Measurements from ENCODE around the gene RNF220. TPM values are rescaled to one million over a fixed set of nuclear protein-coding genes. Genes with fewer than 3 reads are reported as not detected.
A peak's percentile ranks its signal among the peaks of the same experiment; 100 is the strongest.

RNF220 gene
- total and polyA plus RNA-seq, 9 of the 15 experiments (the other 6 are each of a cell fraction or from before 2014, with no cell fraction given): 5.1 to 117 (median 66.9) TPM

DNA sequence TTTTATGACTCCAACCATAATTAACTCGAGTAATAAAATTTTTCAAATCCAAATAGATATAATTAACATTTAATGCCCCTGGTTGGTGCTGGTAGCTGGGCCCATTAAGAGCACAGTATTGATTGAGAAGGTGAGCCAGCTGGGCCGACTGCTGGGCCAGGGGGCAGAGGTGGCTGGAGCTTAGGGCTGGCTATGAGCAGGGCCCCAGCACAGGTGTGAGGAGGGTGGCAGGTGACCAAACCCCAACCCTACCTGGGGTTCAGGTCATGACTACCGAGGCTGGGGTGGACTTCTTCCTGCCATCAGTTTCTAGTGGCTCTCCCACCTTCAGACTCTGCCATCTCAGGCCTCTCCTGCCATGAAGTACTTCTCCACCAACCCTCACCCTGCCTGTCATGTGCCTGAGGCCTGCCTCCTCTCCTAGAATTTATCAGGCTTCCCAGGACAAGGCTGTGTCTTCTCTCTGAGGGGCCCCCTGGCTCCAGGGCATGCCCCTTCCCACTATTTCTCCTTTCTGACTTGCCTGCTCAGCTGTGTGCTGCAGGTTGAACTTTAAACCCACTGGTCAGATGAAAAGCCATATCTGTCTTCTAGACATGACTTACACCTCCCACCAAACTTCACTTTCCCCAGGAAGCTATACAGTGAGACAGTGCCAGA is 183.6 kb downstream of the RNF220 start (continued):
- TF ChIP-seq RAD51 (IDR thresholded peaks at IDR 0.05; ENCODE audit: borderline replicate concordance, low read depth) (no peak), ZNF239 (CRISPR knock-in tag; IDR thresholded peaks at IDR 0.05) (no peak)

DNA sequence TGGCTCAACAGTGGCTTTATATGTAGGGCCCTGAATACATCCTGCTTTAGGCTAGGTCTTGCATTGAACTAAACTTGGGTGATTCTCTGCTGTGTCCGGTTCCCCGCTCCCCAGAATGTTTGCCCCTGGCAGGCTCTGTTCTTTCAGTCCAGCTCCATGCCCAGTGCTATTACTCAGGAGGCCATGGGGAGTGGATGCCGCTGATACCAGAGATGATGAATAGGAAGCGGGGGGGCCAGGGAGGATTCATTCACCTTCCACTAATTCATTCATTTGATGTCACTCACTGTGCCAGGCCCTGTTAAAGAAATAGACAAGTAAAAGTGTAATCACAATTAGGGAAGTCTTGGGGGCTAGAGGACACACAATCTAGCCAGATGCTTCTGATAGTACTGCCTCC is 185.4 kb downstream of the RNF220 start:
- no peaks in the 10 kb centered on the region for H3K9me3 ChIP-seq (replicated peaks; ENCODE audit: control insufficient read depth, insufficient read depth, low read depth, low read length)
- H3K9me1 ChIP-seq (ENCODE audit: control insufficient read depth, insufficient read depth, low read length): no peaks in the 10 kb centered on the region
- POLR2A ChIA-PET: interaction anchor here (0.7 kb wide), 1 partner anchor 208 kb away, joined by 3 read pairs; no protein-coding TSS in a partner anchor
- no peak overlapping the region for H3K9ac ChIP-seq (ENCODE audit: insufficient read depth in 1 of 2, low read depth in 2 of 2, low read length in 2 of 2)
- in situ Hi-C loops (cut with MboI) (loop anchor here (10.0 kb wide), 1 partner anchor 366 kb away; no protein-coding TSS in a partner anchor), intact Hi-C loops (cut with micrococcal nuclease) (loop anchor here (10.0 kb wide), 1 partner anchor 296 kb away; no protein-coding TSS in a partner anchor)
- FAIRE-seq: no peak
- CTCF ChIA-PET (ENCODE audit: low intra/inter-chr PET ratio): no interaction called here
- peaks cover 13% of the 10 kb centered on the region; the same call in 1 of the 2 replicates for H4K20me1 ChIP-seq (replicated peaks; ENCODE audit: control insufficient read depth, insufficient read depth, low read length)
- no peak overlapping the region for H3K4me3 ChIP-seq
- no peak overlapping the region for H3K4me2 ChIP-seq (ENCODE audit: insufficient read depth, low read length)
- DNase-seq (ENCODE audit: extremely low read depth in 1 of 4, low spot score in 3 of 4): no peak
- no TSS peak for BruUV-seq (replicated peaks)
- peaks cover 46 to 67% of the 10 kb centered on the region in 2 experiments for H3K27me3 ChIP-seq (ENCODE audit: control insufficient read depth in 2 of 2, insufficient read depth in 2 of 2, low read length in 2 of 2)
- TF ChIP-seq VEZF1 (CRISPR knock-in tag; IDR thresholded peaks at IDR 0.05): peak; percentile 44
- no peak for TF ChIP-seq ELF1 (tag; IDR thresholded peaks at IDR 0.05)
- WGBS (ENCODE audit: insufficient coverage, low coverage, missing lambda C conversion rate): 0% methylated on average over 4 of the region's 4 CpGs
- H3K27ac ChIP-seq (ENCODE audit: extremely low read depth, low read depth, low read length): no peak overlapping the region
- peaks cover 0 to 12% of the 10 kb centered on the region in 2 experiments; a peak in 3 of 5 replicates for H3K4me1 ChIP-seq (replicated peaks in 1 of 2; ENCODE audit: control insufficient read depth in 2 of 2, insufficient read depth in 2 of 2, low read length in 2 of 2)
- H3K36me3 ChIP-seq (ENCODE audit: control insufficient read depth, insufficient read depth, low read length): no peaks in the 10 kb centered on the region
- no peaks in the 10 kb centered on the region for H3K79me2 ChIP-seq (ENCODE audit: control insufficient read depth, insufficient read depth, low read length)
- no peak for ATAC-seq
- H2AFZ ChIP-seq (ENCODE audit: low read depth, low read length): no peak overlapping the region

All from K562 (cell line).